Heart left ventricle (tissue), 16 donors: Measurements from ENCODE around the gene GSG1L. TPM values are rescaled to one million over a fixed set of nuclear protein-coding genes. Genes with fewer than 3 reads are reported as not detected.

Experiments used
- ATAC-seq, 4 donors: fragments of 200-7000 bp; cut with Tn5 transposase; one replicate each; pipeline ENCODE4 v1.9.1; 2020 to 2022; ENCODE audit warnings: moderate library complexity in 4 of 4, mild to moderate bottlenecking in 3 of 4, moderate number of reproducible peaks in 1 of 4
- DNase-seq, 5 donors: peaks; one replicate each; pipeline ENCODE4 v3.0.0-alpha.2; 2020
- H3K27ac ChIP-seq, 12 donors: fragments of 200-600 bp; sonication (generic) in 4 of 12; one replicate each; pipeline versions ENCODE4 v1.5.0 to v1.8.0; 2016 to 2022; ENCODE audit warnings: mild to moderate bottlenecking in 2 of 12
- H3K27me3 ChIP-seq, 9 donors: fragments of 200-600 bp; sonication (generic) in 2 of 9; one replicate each; pipeline versions ENCODE4 v1.5.1 to v1.8.0; 2016 to 2022; ENCODE audit warnings: mild to moderate bottlenecking in 3 of 9
- H3K36me3 ChIP-seq, 9 donors: fragments of 200-600 bp; sonication (generic) in 2 of 9; one replicate each; pipeline versions ENCODE4 v1.5.0 to v1.8.0; 2018 to 2022; ENCODE audit warnings: mild to moderate bottlenecking in 2 of 9
- H3K4me1 ChIP-seq, 12 donors: fragments of 200-600 bp; sonication (generic) in 4 of 12; one replicate each; pipeline versions ENCODE4 v1.5.0 to v1.8.0; 2016 to 2022; ENCODE audit warnings: mild to moderate bottlenecking in 3 of 12
- H3K4me3 ChIP-seq, 12 donors: fragments of 200-600 bp; sonication (generic) in 4 of 12; one replicate each; pipeline versions ENCODE4 v1.5.0 to v1.8.0; 2017 to 2022; ENCODE audit warnings: mild to moderate bottlenecking in 9 of 12, moderate library complexity in 4 of 12
- H3K9me3 ChIP-seq, 12 donors: fragments of 200-600 bp; sonication (generic) in 4 of 12; one replicate each; pipeline versions ENCODE4 v1.5.0 to v1.8.0; 2016 to 2022; ENCODE audit warnings: mild to moderate bottlenecking in 1 of 12
- POLR2A ChIP-seq, 2 donors: fragments of 450-650 bp; IDR thresholded peaks; one replicate each; pipeline ENCODE4 v1.6.1; 2017; ENCODE audit warnings: antibody characterized with exemption in 2 of 2, mild to moderate bottlenecking in 2 of 2, moderate library complexity in 2 of 2
- WGBS, 4 donors: extraction: QIAGEN DNeasy Blood & Tissue Kit in 2 of 4; methylation state at CpG; one replicate each; pipeline versions ENCODE4 v1.1.5 to v1.1.7; 2013 to 2018; 5-methylcytosine and 5-hydroxymethylcytosine counted together
- intact Hi-C, 10 donors: fragments of 100-400 bp; cut with DNase I; formaldehyde crosslinking; loops; one replicate each; pipeline versions ENCODE4 v1.11.1 to v1.14.2; 2022
- polyA plus RNA-seq, 2 donors: library from polyadenylated mRNA; stranded (reverse); fragments of 200-250 nt; gene quantifications; one replicate each; pipeline ENCODE4 v1.2.3, GENCODE V29; 2013
- total RNA-seq, 9 donors: library from RNA; depleted of rRNA in 2 of 9; stranded (reverse); fragments of >200 nt in 2 of 9; fragmentation: NEBNext Ultra II Directional in 3 of 9; extraction: Animal tissue kit (Norgen Biotek cat#: 25700) in 3 of 9; gene quantifications; one replicate each; pipeline versions ENCODE4 v1.1.0 to v1.2.4, GENCODE V29; 2016 to 2023
- TF ChIP-seq, protein P1 (sequence below), 12 donors: fragments of 200-600 bp; sonication (generic) in 4 of 12; IDR thresholded peaks; one replicate each; pipeline versions ENCODE4 v1.5.0 to v1.8.0; 2018 to 2022; ENCODE audit warnings: antibody characterized with exemption in 12 of 12, mild to moderate bottlenecking in 5 of 12
- donor health status: ischemic (EF 13 %, LVEDD 7.1; RV severe dilation, severe dysfunction).
- donor health status: healthy with polysubstance abuse.
- donor health status: DM: no; HTN: yes; CAD: no.
- donor health status: DM: no; HTN: no; CAD: no.
- donor health status: ischemic (EF 25% LVEDD 6.9; RV normal size, moderate dysfunction).
- donor health status: ischemic (EF 25% LVEDD 5.7; RV mildly dilated, moderate dysfunction).
- donor health status: healthy.
- donor health status: DM: yes; HTN: yes; CAD: no.
- donor health status: ischemic (EF 35%, LVEDD 5.7; RV mildly dilated, moderate dysfunction).
- donor health status: nonischemic (EF 11% LVEDD 7.7; RV severe dilation, severe dysfunction).
- donor health status: DM: yes; HTN: yes; CAD: no.
- donor health status: PGD.
- donor health status: ischemic (EF 29% LVEDD 5.4; RV normal size, mild dysfunction).
- donor health status: nonischemic (EF 23%, LVEDD 6.1; RV moderate dilation, normal function).

Gene GSG1L
- total and polyA plus RNA-seq, 11 donors = 0.11 to 8.7 (median 1.8) TPM; not detected in 4

DNA sequence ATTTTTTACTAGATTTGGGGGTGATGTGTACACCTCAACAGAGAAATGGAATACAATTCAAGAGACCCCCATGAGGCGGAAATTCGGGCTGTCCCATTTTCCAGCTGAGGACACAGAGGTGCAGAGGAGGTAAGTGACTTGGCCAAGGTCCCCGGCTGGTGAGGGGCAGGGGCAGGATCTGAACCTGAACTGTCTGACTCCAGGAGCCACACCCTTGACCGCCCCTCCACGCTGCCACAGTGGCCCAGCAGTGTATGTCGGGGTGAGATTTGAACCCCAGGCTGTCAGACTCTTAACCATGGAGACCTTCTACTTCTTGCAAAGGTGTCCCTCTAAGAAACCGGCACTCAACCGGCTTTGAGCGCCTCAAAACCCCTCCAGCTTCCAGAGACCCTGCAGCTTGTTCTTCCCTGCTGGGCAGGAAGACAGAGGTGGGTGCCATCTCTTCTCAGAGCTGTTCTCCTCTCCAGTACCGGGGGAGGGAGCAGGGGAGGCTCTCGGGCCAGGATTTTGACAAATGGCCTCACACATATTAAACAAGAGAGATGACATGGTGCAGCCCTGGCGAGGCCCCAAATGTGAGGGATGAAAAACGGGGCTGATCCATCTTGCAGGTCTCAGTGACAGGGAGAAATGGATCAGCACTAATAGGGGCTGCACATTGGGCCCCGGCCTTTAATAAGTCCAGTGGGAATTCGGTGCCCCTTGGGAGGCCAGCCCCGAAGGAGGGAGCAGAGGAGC lies 222.3 kb downstream of the GSG1L start:
- Histone ChIP-seq H3K36me3 (no peaks in the 10 kb centered on the region), H3K27ac (no peak overlapping the region), H3K9me3 (peaks cover 0 to 10% (median 0%) of the 10 kb centered on the region in 12 donors), H3K4me1 (no peaks in the 10 kb centered on the region), H3K27me3 (peaks cover 0 to 44% (median 0%) of the 10 kb centered on the region in 9 donors), H3K4me3 (no peak overlapping the region)
- ATAC-seq (no peak), DNase-seq (no peak)
- 73 to 79% (median 78%) methylated on average over 14 to 16 of the region's 16 CpGs for WGBS, 4 donors
- TF ChIP-seq, protein P1, sequence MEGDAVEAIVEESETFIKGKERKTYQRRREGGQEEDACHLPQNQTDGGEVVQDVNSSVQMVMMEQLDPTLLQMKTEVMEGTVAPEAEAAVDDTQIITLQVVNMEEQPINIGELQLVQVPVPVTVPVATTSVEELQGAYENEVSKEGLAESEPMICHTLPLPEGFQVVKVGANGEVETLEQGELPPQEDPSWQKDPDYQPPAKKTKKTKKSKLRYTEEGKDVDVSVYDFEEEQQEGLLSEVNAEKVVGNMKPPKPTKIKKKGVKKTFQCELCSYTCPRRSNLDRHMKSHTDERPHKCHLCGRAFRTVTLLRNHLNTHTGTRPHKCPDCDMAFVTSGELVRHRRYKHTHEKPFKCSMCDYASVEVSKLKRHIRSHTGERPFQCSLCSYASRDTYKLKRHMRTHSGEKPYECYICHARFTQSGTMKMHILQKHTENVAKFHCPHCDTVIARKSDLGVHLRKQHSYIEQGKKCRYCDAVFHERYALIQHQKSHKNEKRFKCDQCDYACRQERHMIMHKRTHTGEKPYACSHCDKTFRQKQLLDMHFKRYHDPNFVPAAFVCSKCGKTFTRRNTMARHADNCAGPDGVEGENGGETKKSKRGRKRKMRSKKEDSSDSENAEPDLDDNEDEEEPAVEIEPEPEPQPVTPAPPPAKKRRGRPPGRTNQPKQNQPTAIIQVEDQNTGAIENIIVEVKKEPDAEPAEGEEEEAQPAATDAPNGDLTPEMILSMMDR (IDR thresholded peaks at IDR 0.05) = no peak
- TF ChIP-seq POLR2A (IDR thresholded peaks at IDR 0.05) = no peak
- intact Hi-C loops = no loop called here

DNA sequence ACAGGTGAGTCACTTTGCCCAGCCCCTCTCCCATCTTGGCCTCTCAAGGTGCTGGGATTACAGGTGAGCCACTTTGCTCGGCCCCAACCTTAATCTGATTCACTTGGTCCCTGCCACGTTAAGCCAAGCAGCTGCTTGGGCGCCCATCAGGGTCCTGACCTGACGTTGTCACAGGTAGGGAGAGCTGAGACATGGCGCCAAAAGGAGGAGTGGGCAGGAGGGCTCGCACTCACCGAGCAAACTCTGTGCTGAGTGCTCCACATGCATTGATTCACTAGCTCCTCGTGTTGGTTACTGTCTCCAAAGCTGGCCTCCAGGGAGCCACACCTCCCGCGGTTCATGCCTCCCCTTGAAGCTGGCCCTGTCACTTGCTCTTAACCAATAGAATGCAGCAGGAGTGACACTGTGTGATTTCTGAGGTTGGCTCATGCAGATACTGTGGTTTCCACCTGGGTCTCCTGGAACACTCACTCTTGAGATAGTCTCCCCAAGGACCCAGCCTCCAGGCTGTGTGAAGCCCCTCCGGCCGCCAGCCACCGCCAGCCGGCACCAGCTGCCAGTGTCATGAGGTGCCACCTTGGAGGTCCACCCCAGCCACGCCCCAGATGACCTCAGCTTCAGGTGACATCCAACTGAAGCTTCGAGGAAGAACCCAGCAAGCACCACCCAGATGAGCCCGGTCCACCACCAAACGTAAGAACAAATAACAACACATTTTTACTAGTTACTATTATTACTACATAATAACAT lies 223.0 kb downstream of the GSG1L start:
- H3K9me3 ChIP-seq = peaks cover 0 to 8% (median 0%) of the 10 kb centered on the region in 12 donors
- WGBS, 4 donors = 73 to 84% (median 76%) methylated on average over 13 to 18 of the region's 18 CpGs
- no peaks in the 10 kb centered on the region for H3K4me1 ChIP-seq
- intact Hi-C loops = no loop called here
- peaks cover 0 to 40% (median 0%) of the 10 kb centered on the region in 9 donors for H3K27me3 ChIP-seq
- H3K36me3 ChIP-seq = no peaks in the 10 kb centered on the region
- no peak overlapping the region for H3K4me3 ChIP-seq
- TF ChIP-seq, protein P1 (IDR thresholded peaks at IDR 0.05) = no peak
- TF ChIP-seq POLR2A (IDR thresholded peaks at IDR 0.05) = no peak
- no peak overlapping the region for H3K27ac ChIP-seq
- no peak for ATAC-seq
- no peak for DNase-seq

DNA sequence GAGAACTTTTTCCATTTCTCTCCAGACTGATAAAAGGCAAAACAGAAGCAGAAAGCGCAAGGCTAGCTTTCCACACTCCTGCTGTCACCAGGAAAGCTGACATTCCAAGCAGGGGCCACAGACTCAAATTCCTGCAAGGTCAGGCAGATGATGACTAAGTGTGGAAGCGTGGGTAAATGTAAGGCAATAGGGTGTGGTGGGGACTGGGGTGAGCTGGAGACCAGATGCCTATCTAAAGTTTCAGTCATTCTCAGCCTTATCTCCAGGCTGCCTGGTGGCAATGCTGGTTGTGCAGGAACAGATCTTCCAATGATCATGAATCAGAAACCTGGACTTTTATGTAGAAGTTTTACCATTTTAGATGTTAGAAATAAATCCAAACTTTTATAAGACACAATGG lies 224.1 kb downstream of the GSG1L start:
- no peaks in the 10 kb centered on the region for H3K36me3 ChIP-seq
- no peaks in the 10 kb centered on the region for H3K4me1 ChIP-seq
- TF ChIP-seq POLR2A (IDR thresholded peaks at IDR 0.05) = no peak
- DNase-seq (no peak), ATAC-seq (no peak)
- no peak overlapping the region for H3K27ac ChIP-seq
- intact Hi-C loops = no loop called here
- peaks cover 0 to 32% (median 0%) of the 10 kb centered on the region in 9 donors for H3K27me3 ChIP-seq
- no peak overlapping the region for H3K4me3 ChIP-seq
- peaks cover 0 to 8% (median 0%) of the 10 kb centered on the region in 12 donors for H3K9me3 ChIP-seq
- WGBS, 4 donors = 35 to 72% (median 52%) methylated on average over 2 of the region's 2 CpGs

DNA sequence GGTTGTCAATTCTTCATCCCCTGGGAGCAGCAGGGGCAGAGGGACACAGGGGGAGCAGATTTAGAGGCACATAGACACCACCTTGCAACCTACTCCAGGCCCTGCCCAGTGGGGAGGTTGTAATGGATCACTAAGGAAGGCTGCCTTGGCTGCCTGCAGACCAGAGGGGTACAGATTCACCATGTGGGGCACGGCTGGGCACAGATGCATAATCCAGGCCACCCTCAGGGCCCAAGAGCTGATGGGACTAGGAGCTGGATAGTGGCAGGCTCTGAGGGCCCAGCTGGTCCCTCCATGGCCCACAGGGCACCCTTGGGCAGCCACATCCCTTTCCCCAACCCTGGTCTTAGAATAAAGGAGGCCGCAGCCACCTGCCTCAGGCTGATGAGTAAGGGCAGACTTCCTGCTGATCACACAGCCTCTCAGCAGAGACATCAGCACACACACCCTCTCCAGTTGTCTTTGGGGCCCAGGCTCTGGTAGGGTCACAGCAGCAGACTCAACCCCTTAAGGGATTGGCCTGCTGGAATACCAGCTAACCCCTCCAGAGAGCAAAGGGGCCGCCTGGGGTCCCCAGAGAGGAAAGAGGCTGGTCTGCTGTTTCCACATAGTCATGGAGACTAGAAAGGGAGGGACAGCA lies 224.9 kb downstream of the GSG1L start:
- Histone ChIP-seq H3K4me1 (no peaks in the 10 kb centered on the region), H3K4me3 (no peak overlapping the region), H3K36me3 (no peaks in the 10 kb centered on the region), H3K27me3 (peaks cover 0 to 25% (median 0%) of the 10 kb centered on the region in 9 donors), H3K9me3 (peaks cover 0 to 12% (median 0%) of the 10 kb centered on the region in 12 donors), H3K27ac (no peak overlapping the region)
- ATAC-seq = no peak
- WGBS, 4 donors = 64 to 81% (median 67%) methylated on average over 2 to 3 of the region's 3 CpGs
- no peak for DNase-seq
- no peak for TF ChIP-seq POLR2A (IDR thresholded peaks at IDR 0.05)
- TF ChIP-seq, protein P1 (IDR thresholded peaks at IDR 0.05) = no peak
- intact Hi-C loops = no loop called here
